NCI-H82 treated with DMSO at 0.1 percent for 48 hours (cell line): ENCODE results near the gene HOXB4.

Experiments
- DNase-seq: peaks from one replicate; lab custom pipeline; 2025; ENCODE audit not compliant: unreplicated experiment; lab: John Stamatoyannopoulos, UW

HOXB4 gene

GRCh38 chr17:48561884-48562810 lies 16.0 kb downstream of the HOXB4 start:
- DNase-seq: no peak

DNA sequence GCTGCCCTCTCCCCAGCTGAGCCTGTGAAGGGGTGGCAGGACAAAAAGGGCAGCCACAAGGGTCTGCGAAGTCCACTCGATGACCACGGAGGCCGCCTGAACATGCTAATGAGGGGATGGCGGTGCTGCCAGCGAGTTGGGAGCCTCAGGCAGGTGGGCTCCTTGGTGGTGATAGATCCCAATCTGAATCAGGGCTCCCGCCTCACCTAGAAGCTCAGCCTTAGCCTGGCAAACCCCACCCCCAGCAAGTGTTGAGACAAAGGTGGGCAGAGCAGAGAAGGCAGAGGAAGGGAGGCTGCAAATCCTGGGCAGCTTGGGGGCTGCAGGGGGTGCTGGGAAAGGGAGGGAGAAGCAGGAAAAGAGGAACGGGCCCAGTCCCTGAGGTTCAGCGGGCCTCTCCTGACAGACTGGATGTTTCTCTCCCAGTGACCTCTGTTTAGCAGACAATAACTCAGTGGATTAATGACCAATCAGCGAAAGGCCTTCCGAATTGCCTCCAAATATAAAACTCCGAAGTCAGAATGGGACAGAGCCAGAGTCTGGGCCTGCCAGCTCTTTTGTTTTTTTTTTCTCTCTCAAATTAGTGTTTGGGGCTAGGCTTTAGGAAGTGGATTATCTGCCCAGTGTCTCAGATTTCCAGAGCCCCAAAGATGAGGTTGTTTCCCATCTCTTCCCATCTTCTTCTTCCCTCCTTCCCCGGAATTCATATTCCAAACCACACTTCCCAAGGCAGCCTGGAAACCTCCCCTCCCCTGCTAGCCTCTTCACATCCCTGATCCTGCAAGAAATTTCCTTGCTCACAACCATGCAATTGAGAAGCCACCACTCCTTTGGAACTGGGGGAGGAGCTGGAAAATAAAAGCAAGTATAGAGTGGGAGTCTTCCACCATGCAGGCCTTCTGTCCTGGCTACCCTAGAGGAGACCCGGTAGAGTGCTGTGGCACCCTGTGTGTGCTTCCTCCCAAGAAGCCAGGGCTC lies 18.0 kb downstream of the HOXB4 start:
- no peak for DNase-seq

DNA sequence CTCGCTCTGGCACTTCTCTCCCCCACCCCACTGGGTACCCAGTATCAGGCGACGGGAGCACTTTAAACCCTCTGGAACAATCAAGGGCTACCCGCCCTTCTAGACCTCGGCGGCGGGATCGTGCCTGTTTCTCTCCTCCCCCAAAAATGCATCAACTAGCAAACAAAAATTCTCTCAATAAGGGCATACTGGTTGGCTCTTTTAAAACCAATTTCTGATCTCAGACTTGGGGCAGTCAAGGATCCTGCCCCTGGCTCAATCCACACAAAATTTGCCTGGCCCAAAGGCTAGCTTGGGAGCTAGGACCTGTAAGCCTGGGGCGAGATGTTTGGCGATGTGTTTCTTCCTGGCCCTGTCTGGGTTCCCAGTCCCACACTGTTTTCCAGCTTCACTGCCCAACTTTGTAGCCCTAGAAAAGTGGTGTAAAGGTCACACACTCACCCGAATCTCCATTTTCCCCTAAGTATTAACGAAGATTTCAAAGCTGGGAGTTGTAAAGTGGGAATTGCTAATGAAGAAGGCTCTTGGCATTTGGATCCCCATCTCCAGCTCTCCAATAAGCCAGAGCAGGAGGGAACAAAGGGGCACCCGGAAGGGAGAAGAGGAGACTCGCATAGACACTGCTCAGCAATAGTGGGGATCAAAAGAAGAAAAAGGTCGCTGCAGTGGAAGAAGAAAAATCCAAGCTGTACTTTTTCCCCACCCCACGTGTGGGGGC lies 18.9 kb downstream of the HOXB4 start:
- DNase-seq: no peak

DNA sequence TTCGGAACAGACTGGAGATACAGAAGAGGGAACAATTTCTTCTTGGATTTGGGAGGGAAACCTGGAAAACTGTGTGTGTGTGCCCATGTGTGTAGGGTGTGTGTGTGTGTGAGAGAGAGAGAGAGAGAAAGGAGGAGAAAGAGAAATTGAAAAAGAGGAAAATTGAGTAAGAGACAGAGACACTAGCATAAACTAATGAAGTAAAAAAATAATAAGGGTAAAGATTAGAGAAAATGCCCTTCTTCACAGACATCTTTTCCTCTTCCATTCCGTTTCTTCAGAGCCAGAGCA lies 19.4 kb downstream of the HOXB4 start:
- no peak for DNase-seq

DNA sequence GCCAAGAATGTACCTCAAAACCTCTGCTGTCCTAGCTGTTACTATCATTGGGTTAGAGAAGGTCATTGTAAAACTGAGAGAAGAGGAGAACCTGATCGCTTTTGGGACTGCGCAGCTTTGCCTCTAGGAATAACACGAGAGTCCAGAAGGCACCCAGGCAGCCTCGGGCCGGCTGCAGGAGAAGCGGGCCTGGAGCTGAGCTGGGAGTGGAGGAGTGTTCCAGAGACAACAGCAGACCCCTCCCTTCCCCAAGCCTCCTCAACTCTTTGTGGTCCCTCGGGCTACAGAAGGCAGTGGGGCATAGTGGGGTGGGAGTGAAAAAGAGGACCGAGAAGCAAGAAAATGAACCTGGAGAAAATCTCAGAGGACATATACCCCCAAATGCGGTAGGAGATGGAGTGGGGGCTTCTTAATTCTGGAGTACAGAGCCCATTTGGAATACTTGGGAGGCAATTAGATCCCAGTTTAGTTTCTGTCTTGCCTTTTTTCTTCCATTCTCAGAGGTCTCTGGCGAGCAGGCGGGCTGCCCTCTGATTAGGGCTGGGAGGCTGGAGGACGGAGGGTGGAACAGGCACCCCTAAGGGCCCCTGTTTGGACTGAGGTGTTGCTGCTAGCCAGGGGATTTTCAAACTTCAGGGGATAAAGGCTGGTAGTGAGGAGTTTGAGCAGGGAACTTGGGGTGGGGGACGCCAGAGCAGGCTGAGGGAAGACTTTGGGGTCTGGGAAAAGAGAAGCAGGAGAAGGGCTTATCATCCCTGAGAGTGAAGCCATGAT lies 19.9 kb downstream of the HOXB4 start:
- no peak for DNase-seq

GRCh38 chr17:48556576-48557401 lies 21.4 kb downstream of the HOXB4 start:
- DNase-seq: no peak

- DNase-seq: no peak
Observed at GRCh38 chr17:48556229-48556575, 21.9 kb downstream of the HOXB4 start.

DNA sequence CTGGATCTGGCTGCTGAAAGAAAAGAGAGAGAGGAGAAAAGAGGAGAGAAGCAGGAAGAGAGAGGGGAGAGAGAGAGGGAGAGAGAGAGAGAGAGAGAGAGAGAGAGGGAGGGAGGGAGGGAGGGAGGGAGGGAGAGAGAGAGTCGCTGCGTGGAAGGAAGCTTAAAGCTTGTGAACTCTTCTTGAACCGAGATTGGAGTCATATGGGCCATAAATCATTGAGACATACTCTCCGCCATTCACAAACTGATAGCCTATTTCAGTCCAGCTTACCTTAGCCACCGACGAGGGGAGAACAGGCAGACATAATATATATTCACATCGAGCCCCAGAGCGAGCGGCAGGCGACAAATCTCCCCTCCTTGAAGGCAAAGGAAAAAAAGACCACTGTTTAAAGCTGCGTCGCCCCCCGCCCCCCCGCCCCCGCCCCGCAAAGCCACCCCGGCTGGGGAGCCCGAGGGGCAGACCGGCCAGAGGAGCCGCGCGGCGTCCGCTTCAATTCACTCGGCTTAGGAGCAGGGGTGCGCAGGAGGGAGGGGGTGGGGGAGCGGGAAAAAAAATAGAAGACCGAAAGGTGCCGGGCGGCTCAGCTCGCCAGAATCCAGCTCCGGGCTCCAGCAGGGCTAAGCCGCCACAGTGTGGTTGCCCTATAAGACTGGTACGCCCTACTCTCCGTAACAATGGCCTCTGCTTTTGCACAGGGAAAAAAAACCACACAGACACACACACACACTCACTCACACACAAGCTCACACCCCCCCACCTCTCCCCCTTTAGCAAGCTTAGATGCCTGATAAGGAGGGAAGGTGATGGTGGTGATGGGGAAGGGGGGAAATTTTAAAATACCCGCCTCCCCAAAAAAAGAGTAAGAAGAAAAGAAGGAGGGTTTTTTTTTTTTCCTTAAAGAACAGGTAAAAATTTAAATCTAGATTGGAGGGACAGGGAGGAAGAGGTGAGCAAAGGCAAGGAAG lies 22.6 kb downstream of the HOXB4 start:
- DNase-seq: no peak

GRCh38 chr17:48554412-48555257 lies 23.5 kb downstream of the HOXB4 start:
- no peak for DNase-seq

DNA sequence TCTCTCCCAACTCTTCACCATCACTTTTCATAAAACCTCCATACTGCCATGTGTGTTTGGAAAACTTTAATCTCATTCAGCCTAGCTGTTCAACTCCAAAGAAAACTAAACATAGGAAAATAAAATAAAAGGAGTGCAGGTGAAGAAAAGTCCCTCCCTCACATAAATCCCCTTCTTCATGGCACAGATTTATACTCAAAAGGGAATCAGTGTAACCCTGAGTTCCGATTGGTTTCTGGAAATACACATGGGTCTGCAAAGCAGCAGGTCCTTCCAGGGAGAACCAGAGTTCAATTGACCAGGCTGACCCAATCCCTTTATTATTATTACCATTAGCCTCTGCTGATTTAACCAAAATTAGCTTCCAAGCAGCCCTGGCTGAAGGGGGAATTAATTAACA lies 24.3 kb downstream of the HOXB4 start:
- DNase-seq: no peak

DNA sequence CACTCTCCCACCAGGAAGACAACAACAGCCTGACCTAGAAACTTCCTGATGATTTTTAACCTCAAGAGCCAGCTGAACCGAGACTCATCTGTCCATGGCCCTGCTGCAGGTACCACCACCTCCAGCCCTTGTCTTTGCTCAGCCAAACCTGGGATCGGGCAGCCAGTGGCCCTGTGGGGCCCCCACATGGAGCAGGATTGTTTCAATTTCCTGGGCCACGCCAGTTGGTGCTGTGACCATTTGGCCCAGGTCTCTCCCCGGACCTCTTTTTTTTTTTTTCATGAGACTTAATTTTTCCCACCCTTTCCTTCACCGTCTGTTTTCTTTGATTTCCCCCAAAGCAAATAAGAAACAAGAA lies 25.0 kb downstream of the HOXB4 start:
- no peak for DNase-seq

DNA sequence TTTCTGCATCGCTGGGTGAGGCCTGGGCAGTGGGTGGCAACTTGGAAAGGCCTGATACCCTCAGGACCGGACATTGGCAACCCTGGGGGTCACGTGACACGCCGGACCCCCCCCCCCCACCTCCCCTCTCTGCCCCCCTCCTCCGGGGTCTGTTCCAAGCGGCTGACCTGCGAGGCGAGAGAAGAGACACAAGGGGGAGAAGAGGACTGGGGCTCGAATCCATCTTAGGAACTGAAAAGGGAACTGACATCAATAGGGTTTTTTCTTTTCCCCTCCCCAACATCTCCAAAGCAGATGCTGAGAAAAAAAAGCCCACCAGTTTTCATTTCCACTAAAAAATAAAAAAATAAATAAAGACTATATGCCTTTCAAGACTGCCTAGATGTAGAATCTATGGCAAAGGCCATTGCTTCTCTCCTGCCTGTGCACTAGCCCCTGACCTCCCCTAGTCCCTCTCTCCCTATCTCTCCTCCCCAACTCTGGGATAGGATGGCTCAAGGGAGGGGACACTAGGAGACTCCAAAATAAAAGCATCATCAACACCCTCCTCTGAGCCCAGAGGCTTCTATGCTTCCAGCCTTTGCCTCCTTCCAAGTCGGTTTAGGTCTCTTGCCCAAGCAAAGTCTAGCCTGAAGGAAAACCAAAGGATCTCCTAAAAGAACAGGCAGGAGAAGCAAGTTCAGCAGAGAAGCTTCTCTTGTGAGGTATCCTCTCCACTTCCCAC lies 25.5 kb downstream of the HOXB4 start:
- DNase-seq: no peak

- no peak for DNase-seq
Observed at GRCh38 chr17:48551596-48552465, 26.3 kb downstream of the HOXB4 start.

- DNase-seq: no peak
Observed at GRCh38 chr17:48551214-48551555, 27.0 kb downstream of the HOXB4 start.

GRCh38 chr17:48550502-48551213 lies 27.5 kb downstream of the HOXB4 start:
- no peak for DNase-seq
